Transverse colon (tissue), 3 donors: Measurements from ENCODE around the gene BBX.

ENCODE experiments used
- CTCF ChIP-seq, 5 experiments: fragments of 200-600 bp in 3 of 5; fragments of 450-650 bp in 2 of 5; sonication (generic) in 3 of 5; IDR thresholded peaks; 1 replicate in 2 of 5; 2 replicates in 3 of 5; pipeline ENCODE4 v1.5.1; 2016 to 2017; ENCODE audit warnings: antibody characterized with exemption in 5 of 5, inconsistent platforms in 3 of 5, mild to moderate bottlenecking in 2 of 5, moderate library complexity in 1 of 5
- POLR2A ChIP-seq: fragments of 450-650 bp; IDR thresholded peaks from one replicate; pipeline ENCODE4 v1.6.1; 2016; ENCODE audit warnings: antibody characterized with exemption, mild to moderate bottlenecking, moderate library complexity

- no peak for TF ChIP-seq CTCF (IDR thresholded peaks at IDR 0.05)
- no peak for TF ChIP-seq POLR2A
Observed at GRCh38 chr3:107643038-107643883, 120.5 kb downstream of the BBX start.
